ENCODE measurements around the gene PRDX5. TPM values are rescaled to one million over a fixed set of nuclear protein-coding genes. Genes with fewer than 3 reads are reported as not detected.

The PRDX5 gene
- total RNA-seq, 2 experiments from 2014 or later = 103 to 105 TPM

DNA sequence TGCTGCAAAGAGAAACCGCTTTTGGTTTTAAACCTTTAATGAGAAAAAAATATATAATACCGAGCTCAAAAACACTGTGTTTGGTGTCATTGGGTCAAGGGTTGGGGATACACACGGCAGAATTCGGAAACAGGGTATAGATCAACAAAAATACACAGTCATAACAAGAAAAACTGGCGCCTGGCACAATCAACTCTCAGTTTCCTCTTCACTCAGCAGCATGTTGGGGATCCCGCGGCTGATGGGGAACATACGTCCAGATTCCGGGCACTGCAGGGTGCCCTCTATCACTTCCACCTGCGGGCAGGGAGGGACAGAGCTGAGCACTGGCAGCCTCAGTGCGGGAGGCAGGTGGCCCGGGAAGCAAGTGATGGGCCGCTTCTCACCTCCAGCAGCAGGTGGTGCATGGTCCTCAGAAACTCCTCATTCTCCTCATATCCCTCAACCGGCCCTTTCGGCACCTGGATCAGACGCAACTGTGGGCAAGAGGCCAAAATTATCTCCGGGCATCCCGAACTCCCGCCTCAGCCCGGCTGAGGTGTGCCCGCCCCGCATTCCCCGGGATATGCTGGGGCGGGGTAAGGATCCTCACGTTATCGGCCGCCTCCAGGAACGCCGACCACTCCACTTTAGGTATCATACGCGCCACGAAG, 1.1 kb upstream of the PRDX5 start:
- no peak for TF ChIP-seq CTCF (IDR thresholded peaks at IDR 0.05)
- peaks cover 31% of the 10 kb centered on the region for H3K4me1 Mint-ChIP-seq (ENCODE audit: low read depth)

DNA sequence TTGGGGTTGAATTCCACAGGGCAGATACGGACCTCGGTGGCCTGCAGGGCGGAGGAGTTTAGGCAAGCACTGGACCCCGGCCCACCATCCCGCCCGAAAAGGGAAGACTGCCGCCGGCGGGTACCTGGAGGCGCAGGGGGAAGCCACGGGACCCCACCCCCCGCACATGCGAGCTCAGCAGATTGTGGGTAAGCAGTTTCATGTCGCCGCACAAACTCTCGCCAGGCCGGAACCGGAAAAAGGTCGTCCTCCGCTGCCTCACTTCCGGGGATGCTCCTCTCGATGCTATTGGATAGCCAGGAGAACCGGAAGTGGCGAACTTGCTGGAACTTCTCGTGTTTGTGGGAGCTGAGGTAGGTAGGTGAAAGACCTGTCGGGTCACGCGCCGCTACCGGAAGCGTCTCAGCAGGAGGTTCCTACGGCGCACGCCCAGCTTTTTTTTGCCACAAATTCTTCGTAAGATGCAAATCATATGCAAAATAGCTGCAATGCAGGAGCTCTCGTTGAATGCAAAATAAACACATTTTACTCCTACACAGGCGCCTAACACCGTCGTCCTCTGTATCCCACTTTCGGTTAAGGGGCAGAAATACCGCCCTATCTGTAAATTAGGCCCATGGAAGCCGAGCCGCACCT, 478 bp upstream of the PRDX5 start, which contains the start of gene TRMT112:
Gene TRMT112 (minus strand): TSS at position 235 of the 636 bp plus-strand sequence. CDS start 33 bp downstream, at position 202.
- H3K27me3 Mint-ChIP-seq = no peaks in the 10 kb centered on the region
- peak; percentile 78 for ATAC-seq
- H3K4me3 Mint-ChIP-seq = peak within 1 kb of the TSS; percentile 94
- H3K36me3 Mint-ChIP-seq (ENCODE audit: low read depth) = peaks cover 50% of the 10 kb centered on the region
- ChIA-PET POLR2A (interaction anchor here (0.7 to 4.1 kb wide), 25 partner anchors 12 to 424 kb away, joined by 3 to 35 read pairs (median 4); partner anchors contain the start of genes BAD, CCDC88B, ESRRA and RPS6KA4), CTCF (interaction anchor here (0.7 to 4.6 kb wide), 23 partner anchors 9 to 132 kb away, joined by 3 to 75 read pairs (median 7); partner anchors contain the start of genes BAD, CATSPERZ, CCDC88B and ESRRA)
- peaks cover 29% of the 10 kb centered on the region for H3K4me1 Mint-ChIP-seq (ENCODE audit: low read depth)
- DNase-seq = peak; percentile 98
- H3K27ac Mint-ChIP-seq = peak within 1 kb of the TSS; percentile 100
- intact Hi-C loops (cut with micrococcal nuclease) = no loop called here
- no peak for TF ChIP-seq CTCF (IDR thresholded peaks at IDR 0.05)
- no peaks in the 10 kb centered on the region for H3K9me3 Mint-ChIP-seq

More for the DNA sequence above, 1.1 kb upstream of the PRDX5 start:
- Mint-ChIP-seq H3K4me3 (peak overlapping the region; percentile 94), H3K27me3 (no peaks in the 10 kb centered on the region), H3K9me3 (no peaks in the 10 kb centered on the region), H3K27ac (peak overlapping the region; percentile 100), H3K36me3 (ENCODE audit: low read depth) (peaks cover 47% of the 10 kb centered on the region)
- peak; percentile 0 for ATAC-seq
- CTCF ChIA-PET = interaction anchor here (0.8 to 4.6 kb wide), 17 partner anchors 8 to 133 kb away, joined by 3 to 75 read pairs (median 7); partner anchors contain the start of genes BAD, CATSPERZ, CCDC88B and ESRRA
- intact Hi-C loops (cut with micrococcal nuclease) = no loop called here
- DNase-seq = peak; percentile 47
- POLR2A ChIA-PET = interaction anchor here (0.6 to 4.1 kb wide), 24 partner anchors 11 to 425 kb away, joined by 3 to 35 read pairs (median 4); partner anchors contain the start of genes BAD, CCDC88B, ESRRA and RPS6KA4

DNA sequence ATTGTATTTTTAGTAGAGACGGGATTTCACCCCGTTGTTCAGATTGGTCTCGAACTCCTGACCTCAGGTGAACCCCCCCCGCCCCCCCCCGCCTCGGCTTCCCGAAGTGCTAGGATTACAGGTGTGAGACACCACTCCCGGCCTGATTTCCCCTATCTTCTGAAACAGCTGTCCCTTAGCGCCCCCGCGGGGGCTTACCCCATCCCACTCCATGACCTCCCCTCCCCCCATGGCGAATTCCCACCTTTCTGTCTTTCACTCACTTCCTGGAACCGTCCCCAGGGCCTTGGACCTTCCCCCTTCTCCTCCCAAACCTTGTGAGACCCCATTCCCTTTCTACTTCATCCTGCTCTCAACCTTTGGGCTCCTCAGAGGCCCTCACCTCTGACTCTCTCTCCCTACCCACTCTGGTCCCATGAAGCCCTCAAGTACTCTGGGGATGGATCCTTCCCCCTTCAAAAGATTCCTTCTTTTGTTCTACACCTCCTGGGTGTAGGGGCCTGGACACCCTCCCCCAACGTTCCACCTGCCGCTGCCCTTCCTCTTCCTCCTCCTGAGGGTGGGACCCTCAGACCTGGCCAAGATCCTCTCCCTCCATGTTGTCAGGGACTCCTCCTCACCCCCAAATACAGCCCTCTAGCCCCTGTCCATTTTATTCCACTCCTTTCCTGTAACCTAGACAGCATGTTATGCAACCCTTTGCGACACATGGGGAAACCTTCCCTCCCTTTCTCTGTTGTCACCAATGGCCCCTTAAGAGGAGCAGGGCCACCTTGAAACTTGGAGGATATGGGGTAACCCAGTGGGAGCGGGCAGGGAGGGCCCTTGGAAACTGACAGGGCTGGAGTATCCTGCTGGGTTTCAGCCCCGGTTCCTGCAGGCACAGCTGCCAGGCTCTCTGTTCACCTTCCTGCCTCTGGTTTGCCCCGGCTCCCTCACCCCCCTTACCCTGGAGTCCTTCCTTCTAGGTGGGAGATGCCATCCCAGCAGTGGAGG, 1.1 kb downstream of the PRDX5 start:
- Mint-ChIP-seq H3K4me3 (peak overlapping the region; percentile 94), H3K4me1 (ENCODE audit: low read depth) (peaks cover 21% of the 10 kb centered on the region), H3K27me3 (no peaks in the 10 kb centered on the region), H3K27ac (peak overlapping the region; percentile 100), H3K9me3 (no peaks in the 10 kb centered on the region), H3K36me3 (ENCODE audit: low read depth) (peaks cover 48% of the 10 kb centered on the region)
- POLR2A ChIA-PET = interaction anchor here (0.6 to 4.1 kb wide), 8 partner anchors 12 to 504 kb away, joined by 3 to 35 read pairs (median 9); partner anchors contain the start of genes CCDC88B and ESRRA
- DNase-seq (no peak), ATAC-seq (no peak)
- intact Hi-C loops (cut with micrococcal nuclease) = no loop called here
- TF ChIP-seq CTCF (IDR thresholded peaks at IDR 0.05) = no peak
- CTCF ChIA-PET = interaction anchor here (1.3 to 4.6 kb wide), 6 partner anchors 8 to 115 kb away, joined by 5 to 75 read pairs (median 14); partner anchors contain the start of gene CCDC88B

GRCh38 chr11:64320556-64320955, 2.6 kb downstream of the PRDX5 start:
- Mint-ChIP-seq H3K4me1 (ENCODE audit: low read depth) (peaks cover 21% of the 10 kb centered on the region), H3K36me3 (ENCODE audit: low read depth) (peaks cover 36% of the 10 kb centered on the region), H3K27ac (no peak overlapping the region), H3K27me3 (no peaks in the 10 kb centered on the region), H3K4me3 (peak overlapping the region; percentile 4), H3K9me3 (no peaks in the 10 kb centered on the region)
- ChIA-PET POLR2A (interaction anchor here (1.1 kb wide), 2 partner anchors 20 to 505 kb away, joined by 3 to 4 read pairs; partner anchors contain the start of gene CCDC88B), CTCF (interaction anchor here (4.6 kb wide), 1 partner anchor 11 kb away, joined by 75 read pairs; no protein-coding TSS in a partner anchor)
- DNase-seq (no peak), ATAC-seq (no peak)
- intact Hi-C loops (cut with micrococcal nuclease) = no loop called here
- no peak for TF ChIP-seq CTCF (IDR thresholded peaks at IDR 0.05)
